ENCODE data around the gene KRTAP5-9.
"Not testable (repeated sequence)": the region's sequence is repeated elsewhere in the genome, so short reads cannot be mapped to it uniquely, and the experiment has no call there.

DNA sequence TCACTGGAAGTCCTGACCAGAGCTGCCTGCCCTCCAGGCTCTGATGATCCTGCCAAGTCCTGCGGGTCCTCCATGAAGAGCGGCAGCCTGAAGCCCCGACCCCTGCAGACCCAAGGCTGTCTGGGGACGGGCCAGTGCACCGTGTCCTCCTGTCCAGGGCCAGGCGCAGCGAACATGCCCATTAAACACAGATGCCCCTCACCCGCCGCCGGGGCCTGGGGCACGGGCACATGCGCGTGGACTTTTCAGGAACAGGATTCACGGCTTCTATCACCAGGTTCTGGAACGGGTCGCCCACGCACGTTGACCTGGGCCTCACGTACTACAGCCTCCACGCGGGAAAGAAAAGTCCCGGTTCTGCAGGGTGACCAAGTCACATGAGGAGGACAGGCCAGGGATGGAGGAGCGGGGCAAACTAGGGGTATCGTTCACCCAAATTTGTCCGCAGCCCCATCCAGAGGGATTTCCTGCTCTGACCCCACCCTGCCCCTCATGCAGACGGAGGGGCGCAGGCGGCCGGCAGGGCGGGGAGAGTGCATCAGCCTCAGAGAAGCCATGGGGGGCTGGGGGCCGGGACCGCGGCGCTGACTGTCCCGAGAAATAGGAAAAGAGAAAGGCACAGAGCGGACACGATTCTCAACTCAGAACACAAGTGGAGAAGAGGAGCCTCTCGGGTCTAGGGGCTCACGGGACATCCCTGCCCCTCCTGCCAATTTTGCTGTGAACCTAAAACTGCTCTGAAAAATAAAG lies 23.1 kb downstream of the KRTAP5-9 start:
- TF ChIP-seq CTCF, POLR2A (IDR thresholded peaks at IDR 0.05): not testable (repeated sequence)

Data from lower leg skin (tissue), 3 donors.